NCI-H2081 treated with DMSO at 0.1 percent for 48 hours (cell line): Measurements from ENCODE around the gene TAAR2.
"Not testable (repeated sequence)": the region's sequence is repeated elsewhere in the genome, so short reads cannot be mapped to it uniquely, and the experiment has no call there.

ENCODE experiments used
- DNase-seq: peaks from one replicate; lab custom pipeline; 2025; lab: John Stamatoyannopoulos, UW

TAAR2 gene, protein sequence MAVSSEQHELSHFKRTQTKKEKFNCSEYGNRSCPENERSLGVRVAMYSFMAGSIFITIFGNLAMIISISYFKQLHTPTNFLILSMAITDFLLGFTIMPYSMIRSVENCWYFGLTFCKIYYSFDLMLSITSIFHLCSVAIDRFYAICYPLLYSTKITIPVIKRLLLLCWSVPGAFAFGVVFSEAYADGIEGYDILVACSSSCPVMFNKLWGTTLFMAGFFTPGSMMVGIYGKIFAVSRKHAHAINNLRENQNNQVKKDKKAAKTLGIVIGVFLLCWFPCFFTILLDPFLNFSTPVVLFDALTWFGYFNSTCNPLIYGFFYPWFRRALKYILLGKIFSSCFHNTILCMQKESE

DNA sequence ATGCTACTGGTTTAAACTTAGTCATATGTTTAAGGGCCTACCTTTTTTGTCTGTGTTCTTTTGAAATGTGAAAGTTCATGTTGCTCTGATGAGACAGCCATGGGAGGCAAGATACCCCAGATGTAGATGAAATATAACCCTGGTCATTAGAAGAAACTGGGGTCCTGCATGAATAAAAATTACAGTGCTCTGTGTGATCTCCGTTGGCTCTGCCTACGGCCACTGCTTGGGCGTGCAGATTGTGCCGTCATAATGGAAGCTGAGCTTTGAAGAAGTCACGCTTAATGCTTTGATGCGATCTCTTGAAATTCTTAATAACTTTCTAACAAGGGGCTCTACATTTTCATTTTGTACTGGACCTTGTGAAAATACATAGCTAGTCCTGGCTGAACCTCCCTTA is at the start of gene TAAR2:
TAAR2 (minus strand) TSS at position 101 of the 400 bp plus-strand sequence; CDS start at position 101, 0 bp downstream.
- DNase-seq = no peak

DNA sequence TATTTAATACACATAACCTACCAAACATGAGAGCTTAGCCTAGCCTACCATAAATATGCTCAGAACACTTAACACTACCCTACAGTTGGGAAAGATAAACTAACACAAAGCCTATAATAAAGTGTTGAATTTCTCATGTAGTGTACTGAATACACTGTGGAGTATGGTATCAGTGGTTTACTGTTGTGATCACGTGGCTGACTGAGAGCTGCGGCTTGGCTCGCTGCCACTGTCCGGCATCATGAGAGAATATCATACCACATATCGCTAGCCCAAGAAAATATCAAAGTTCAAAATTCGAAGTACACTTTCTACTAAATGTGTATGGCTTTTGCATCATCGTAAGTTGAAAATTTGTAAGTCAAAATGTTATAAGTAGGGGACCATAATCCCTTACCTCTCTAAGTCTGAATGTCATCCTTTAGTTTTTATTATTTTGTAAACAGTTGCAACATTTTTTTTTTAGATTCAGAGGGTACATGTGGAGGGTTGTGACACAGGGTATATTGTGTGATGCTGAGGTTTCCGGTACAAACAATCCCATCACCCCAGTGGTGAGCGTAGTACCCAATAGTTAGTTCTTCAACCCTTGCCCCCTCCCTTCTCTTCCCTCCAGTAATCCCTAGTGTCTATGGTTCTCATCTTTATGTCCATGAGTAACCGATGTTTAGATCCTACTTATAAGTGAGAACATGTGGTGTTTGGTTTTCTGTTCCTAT is 49.5 kb upstream of the TAAR2 start:
- DNase-seq = no peak

DNA sequence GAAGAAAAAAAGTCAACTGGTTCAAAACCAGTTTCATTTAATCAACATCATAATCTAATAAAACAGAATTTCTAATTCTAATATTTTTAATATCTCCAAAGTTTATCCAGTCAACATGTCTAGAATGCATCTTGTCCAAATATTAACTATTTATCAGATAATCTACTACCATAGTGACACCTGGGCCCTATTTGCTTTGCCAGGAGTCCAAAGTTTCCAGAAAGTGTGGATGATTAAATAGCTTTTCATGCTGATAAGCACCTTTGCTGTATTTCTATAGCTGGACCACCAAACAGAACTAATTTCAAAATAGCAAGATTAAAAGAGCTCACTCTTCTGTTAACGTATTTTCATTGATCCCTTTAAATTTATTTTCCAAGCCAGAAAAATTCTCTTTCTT is 47.2 kb upstream of the TAAR2 start:
- no peak for DNase-seq

DNA sequence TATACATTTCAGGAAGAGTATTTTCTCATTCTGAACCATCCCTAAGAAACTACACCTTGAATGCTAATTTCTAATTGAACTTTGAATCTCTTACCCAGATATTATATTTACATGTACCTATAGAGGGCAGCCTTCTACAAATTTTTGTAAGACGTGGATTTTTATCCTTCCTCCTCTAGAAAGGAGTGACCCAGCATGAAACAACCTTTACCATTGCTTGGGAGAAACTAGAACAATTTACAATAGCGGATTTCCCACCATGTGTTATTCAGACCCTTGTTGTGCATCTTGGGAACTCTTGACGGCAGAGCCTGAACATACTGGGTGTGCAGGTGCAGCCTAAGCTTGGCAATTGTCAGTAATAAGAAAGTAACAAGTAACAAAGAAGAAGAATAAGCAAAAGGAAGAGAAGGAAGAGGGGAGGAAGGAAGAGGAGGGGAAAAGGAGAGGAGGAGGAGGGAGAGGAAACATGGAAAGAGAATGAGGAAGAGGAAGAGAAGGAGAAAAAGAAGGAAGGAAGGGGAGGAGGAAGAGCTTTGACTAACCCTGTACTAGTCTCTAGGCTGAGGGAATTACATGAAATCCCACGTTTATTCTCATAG is 45.7 kb upstream of the TAAR2 start:
- peak; percentile 35 for DNase-seq

DNA sequence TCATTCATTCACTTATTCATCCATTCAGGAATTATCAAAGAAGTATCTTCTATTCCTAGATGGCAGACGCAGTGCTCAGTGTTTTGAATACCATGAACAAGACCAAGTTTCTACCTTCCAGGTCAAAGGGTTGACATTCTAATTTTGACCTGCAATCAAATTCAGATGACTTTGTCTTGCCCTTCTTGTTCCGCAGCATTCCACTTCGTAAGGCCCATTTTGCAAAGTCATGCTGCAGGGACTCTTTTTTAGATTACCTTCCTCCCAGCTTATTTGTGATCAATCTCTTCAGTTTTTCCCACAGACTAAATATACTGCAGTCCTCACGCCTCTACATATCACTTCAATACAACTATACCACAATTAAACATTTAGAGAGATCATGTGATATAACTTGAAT is 42.0 kb upstream of the TAAR2 start:
- DNase-seq = no peak

DNA sequence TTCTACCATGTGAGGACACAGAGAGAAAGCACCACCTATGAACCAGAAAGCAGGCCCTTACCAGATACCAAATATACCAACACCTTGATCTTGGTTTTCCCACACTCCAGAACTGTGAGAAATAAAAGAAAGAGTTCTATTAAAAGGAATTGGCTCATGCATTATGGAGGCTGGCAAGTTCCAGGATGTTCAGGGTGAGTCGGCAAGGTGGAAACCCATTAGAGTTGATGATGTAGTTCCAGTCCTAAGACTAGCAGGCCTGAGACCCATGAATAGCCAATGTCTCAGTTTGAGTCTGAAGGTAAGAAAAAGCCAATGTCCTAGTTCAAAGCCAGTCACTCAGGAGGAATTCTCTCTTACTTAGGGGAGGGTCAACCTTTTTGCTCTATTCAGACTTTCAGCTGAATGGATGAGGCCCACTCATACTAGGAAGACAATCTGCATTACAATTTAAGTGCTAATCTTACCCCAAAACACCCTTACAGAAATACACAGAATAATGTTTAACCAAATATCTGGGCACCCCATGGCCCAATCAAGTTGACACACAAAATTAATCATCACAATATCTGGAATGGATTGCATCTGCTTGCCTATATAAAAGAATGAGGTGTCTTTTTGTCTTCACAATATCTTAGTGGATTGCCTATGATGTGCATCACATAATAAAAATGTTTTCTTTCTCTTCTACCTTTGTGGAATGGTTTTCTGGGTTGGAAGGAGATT is 40.4 kb upstream of the TAAR2 start:
- no peak for DNase-seq

DNA sequence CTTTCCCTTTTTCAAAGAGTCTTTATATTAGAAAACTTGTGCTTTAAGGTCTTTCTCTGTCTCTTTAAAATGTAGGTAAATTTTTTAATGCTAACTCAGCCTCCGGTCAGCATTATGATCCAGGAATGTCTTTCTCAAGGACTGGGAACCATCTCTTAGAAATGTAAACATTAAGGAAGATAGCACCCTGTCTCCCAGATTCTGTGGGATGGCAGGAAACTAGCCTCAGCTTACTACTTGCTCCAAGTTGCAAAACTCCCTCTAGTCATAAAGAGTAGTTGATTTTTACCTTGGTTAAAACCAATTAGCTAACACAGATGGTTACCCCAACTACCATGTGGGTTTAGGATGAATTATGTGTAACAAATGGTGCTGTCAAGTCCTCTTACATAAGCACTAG is 39.6 kb upstream of the TAAR2 start:
- no peak for DNase-seq

DNA sequence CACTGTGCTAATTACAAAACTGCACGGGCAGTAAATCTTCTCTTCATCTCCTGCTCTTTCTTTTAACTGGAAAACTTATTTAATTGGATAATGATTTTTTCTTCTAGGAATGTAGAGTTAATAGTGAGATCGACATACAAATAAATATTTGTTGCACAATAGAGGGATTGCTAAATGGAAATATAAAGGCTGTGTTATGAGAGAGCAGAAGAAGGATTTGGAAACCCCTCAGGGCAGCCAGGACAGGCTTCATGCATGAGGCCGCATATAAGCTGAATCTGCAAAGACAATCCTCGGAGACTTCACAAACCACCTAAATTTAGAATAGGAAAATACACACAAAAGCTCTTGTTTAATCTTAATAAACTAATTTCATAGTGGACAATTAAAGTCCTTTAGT is 37.8 kb upstream of the TAAR2 start:
- no peak for DNase-seq

DNA sequence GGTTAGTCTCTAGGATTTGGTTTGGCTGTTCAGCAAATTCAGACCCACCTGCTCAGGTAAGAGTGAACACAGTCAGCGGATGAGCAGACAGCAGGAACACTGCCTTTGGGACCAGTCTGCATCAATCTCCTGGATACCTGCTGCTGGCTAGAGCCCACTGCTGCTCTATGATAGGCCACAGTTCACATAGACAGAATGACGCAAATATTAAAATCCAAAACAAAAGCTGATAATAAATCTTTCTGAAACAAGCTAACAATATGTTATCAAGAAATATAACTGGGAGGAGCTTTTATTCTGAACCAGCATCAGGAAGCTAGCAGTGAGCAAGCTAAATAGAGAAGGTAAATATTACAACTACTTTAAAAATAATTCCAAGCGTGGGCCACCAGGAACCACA is 35.0 kb upstream of the TAAR2 start, which contains the start of gene TAAR1:
TAAR1 (minus strand) TSS at position 101 of the 400 bp plus-strand sequence. CDS start 13,179 bp downstream, outside the sequence.
- peak; percentile 80 for DNase-seq

DNA sequence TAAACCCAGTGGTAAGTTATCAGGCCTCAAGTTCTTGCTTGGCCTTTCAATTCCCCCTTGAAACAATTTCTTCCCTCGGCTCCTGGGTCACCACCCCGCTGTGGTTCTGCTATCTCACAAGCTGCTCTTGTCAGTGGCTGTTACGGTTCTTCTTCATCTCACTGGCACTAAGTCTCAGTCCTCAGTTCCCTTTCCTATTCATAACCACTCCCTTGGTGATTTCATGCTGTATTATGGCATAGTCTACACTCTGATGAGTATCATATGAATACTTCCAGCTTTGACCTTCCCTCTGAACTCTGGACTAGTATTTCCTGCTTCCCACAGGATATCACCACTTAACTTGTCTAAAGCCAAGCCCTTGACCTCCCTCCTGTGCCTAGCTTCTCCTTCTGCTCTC is 27.0 kb upstream of the TAAR2 start:
- DNase-seq = no peak

DNA sequence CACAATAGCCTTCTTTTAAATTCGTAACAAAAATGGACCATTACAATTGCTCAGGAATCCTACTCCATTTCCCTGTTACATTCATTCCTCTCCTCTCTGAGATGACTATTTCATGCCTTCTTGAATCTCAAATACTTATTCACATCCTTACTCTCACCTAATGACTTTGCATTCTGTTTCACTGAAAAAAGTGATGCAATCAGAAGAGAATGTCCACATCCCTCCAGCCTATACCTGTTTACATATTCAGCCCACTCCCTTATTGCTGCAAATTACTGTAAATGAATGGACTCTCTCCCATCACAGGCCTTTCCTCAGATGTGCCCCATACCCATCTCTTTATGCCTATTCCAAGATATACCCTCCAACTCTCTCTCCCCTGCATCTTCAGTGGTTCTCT is 26.4 kb upstream of the TAAR2 start:
- DNase-seq = no peak

DNA sequence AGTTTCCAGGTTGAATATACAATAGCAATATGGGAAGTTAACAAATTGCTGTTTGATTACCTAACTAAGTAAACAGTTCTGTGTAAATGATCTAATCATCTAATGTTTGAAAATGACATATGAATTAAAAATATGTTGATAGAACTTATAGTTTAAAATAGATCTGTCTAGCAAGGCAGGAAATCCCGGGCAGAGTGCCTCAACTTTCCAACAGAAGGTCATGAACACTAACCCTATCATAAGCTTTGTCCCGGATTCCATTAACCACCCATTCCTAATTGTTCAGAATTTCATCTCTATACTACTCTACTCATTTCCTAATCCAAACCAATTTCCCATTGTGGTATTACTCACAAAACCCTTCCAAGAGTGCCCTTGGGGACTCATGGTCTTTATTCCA is 24.8 kb upstream of the TAAR2 start:
- no peak for DNase-seq

DNA sequence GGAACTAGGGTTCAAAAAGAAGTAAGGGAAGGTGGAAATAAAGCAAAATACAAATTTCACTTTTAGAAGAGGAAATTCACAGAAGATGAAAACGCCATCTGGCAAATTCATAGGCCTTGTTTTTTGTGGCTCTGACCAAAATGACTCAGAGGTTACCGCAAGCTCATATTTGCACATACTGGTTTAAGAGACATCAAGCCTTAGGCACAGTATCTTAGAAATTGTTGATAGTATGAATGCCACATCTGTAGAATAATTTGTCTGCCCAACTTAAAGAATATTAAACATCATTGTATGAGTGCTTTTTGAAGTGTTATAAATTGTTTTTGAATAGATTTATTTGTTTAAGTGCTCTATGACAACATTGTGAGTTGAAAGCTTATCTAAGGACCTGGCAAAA is 24.3 kb upstream of the TAAR2 start:
- DNase-seq = no peak

DNA sequence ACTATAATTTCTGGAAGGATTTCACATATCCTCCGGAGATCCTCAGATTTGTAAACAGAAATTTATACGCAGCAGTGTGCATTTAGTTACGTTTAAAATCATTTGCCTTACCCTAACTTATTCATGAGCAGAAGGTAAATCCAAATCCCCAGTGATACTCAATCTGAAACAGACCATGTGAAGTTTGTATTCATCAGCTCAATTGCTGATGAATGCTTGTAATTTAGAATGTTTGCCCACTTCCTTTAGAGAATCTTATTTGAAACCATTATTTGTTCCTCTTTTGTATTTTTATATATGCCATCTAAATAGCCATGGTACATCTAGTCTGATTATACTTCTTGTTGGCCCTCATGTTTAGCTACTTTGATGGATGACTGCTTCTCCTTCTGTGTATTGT is 19.5 kb upstream of the TAAR2 start:
- peak; percentile 61 for DNase-seq

DNA sequence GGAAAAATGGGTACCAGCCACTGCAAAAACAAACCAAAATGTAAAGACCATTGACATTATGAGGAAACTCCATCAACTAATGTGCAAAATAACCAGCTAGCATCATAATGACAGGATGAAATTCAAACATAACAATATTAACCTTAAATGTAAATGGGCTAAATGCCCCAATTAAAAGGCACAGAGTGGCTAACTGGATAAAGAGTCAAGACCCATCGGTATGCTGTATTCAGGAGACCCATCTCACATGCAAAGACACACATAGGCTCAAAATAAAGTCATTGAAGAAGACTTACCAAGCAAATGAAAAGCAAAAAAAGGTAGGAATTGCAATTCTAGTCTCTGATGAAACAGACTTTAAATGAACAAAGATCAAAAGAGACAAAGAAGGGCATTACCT is 13.1 kb upstream of the TAAR2 start:
- not testable (repeated sequence) for DNase-seq

DNA sequence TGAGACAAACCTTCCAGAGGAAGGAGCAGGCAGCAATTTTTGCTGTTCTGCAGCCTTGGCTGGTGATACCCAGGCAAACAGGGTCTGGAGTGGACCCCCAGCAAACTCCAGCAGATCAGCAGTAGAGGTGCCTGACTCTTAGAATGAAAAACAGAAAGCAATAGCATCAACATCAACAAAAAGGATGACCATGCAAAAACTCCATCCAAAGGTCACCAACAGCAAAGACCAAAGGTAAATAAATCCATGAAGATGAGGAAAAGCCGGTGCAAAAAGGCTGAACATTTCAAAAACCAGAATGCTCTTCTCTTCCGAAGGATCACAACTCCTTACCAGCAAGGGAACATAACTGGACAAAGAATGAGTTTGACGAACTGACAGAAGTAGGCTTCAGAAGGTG is 11.8 kb upstream of the TAAR2 start:
- DNase-seq = not testable (repeated sequence)

DNA sequence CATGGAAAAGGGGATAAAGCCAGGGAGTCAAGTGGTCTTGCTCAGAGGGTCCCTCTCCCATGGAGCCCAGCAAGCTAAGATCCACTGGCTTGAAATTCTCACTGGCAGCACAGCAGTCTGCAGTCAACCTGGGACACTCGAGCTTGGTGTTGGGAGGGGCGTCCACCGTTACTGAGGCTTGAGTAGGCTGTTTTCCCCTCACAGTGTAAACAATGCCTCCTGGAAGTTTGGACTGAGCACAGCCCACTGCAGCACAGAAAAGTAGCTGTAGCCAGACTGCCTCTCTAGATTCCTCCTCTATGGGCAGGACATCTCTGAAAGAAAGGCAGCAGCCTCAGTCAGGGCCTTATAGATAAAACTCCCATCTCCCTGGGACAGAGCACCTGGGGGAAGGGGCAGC is 11.2 kb upstream of the TAAR2 start:
- not testable (repeated sequence) for DNase-seq

DNA sequence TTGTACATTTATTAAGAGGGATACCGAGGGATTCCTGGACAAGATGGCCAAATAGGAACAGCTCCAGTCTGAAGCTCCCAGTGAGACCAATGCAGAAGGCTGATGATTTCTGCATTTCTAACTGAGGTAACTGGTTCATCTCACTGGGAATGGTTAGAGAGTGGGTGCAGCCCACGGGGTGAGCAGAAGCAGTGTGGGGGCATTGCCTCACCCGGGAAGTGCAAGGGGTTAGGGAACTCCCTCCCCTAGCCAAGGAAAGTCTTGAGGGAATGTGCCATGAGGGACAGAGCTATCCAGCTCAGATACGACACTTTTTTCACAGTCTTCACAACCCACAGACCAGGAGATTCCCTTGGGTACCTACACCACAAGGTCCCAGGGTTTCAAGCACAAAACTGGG is 10.7 kb upstream of the TAAR2 start:
- no peak for DNase-seq

DNA sequence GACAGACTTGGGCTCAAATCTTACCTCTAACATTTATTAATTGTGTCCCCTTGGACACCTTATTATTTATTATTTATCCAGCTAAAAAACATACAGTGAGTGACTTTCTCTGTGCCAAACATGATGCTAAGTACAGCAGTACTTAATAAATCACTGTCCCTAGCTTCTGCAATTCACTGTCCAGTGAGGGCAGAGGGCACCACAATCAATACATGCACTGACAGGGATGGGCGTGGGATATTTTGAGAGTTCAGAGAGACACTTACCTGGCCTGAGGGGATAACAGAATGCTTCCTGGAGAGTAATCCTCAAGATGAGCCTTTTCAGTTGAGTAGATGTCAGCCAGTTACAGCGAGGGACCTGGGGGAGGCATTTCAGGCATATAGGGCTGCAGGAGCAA is 9.3 kb upstream of the TAAR2 start:
- no peak for DNase-seq

DNA sequence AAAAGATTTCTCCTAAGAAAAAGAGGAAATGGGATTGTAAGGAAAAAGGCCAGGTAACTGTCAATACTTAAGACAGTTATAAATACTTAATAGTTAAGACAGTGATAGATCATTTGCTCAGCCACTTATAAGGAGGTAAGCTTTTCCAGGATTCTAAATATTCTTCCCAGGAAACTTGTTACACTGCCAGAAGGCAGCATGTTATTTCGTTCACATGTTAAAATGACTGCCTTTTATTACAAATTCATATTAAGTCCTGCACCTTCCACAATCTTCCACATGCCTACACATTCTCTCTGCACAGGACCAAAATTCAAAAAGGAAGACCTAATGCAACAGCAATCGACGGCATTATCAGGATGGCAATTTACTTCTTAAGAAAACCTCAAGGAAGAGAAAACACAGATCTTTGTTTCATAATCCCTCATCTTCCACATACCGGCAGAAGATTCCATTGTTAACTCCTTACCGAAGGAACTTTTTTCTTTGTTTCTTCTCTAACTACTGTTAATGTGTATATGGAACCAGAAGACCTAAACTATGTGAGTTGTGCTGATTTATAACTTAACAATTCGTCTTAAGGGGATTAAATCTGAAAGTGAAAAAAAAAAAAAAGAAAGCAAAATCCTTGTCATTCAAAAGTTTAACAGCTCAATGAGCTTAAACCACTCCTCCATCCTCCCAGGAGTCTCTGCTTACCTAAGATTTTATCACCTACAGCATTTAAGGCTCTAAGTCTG is 799 bp downstream of the TAAR2 start:
- DNase-seq = no peak

DNA sequence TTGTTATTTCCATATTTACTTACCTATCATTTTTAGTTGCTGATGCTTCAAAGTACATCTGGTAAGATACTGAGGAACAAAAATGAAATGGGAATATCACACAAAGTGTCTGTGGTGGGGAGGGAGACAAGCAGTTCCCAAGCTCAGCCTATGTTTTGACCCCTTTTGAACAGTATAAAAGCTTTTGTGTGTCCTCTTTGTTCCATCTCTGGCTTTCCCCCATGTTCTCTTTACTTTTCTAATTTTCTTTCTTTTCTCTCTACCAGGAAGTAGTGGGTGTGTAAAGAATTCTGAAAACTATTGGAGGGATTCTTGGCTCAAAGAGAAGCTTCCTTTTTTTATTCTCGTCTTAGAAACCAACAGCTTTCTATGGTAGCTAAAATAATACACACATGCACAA is 7.4 kb downstream of the TAAR2 start:
- DNase-seq = no peak

DNA sequence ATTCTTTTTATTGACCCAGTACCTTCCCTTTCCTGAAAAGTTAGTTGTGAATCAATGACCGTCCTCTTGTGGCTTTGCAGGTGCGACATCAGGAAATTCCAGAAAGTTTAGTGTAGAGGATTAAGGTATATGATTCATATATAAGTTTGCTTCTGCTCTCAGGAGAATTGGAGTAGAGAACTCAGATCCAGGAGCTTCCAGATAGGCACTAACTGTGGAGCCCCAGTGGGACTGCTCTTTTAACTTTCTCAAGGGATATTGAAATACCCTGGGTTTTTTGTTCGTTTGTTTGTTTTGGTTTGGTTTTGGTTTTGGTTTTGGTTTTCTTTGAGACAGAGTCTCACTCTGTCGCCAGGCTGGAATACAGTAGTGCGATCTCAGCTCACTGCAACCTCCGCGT is 9.5 kb downstream of the TAAR2 start:
- DNase-seq = no peak
